A549 (cell line): ENCODE data around the gene SPRR2E. TPM values are rescaled to one million over a fixed set of nuclear protein-coding genes. Genes with fewer than 3 reads are reported as not detected.

ENCODE experiments used
- ATAC-seq, 2 experiments: fragments of 200-7000 bp in 1 of 2; fragments of >200 bp in 1 of 2; cut with Nextera tagmentation in 1 of 2; cut with Tn5 transposase in 1 of 2; 3 replicates each; pipeline versions ENCODE4 v1.8.0 to v1.9.1; 2018 to 2020; ENCODE audit warnings: mild to moderate bottlenecking in 1 of 2, moderate library complexity in 1 of 2
- CTCF ChIA-PET: fragments of 300-600 bp; sonication (Branson Sonifier 250); formaldehyde crosslinking; extraction: SDS; loops from one replicate; lab custom pipeline; 2021; ENCODE audit warnings: antibody characterized with exemption, inconsistent platforms; lab: Yijun Ruan, JAX
- POLR2A ChIA-PET: fragments of 350-600 bp; formaldehyde crosslinking; extraction: SDS; loops from one replicate; lab custom pipeline; 2021; ENCODE audit warnings: antibody characterized with exemption, inconsistent platforms; lab: Yijun Ruan, JAX
- DNase-seq, 2 experiments: peaks; one replicate each; pipeline versions ENCODE4 v3.0.0 to v3.0.0-alpha.2; 2011 to 2016; ENCODE audit warnings: low read depth in 1 of 2, low spot score in 1 of 2
- FAIRE-seq: peaks from 2 replicates; lab custom pipeline; 2011; peaks lifted over from hg19 to GRCh38; lab: Jason Lieb, UNC
- H3K27ac ChIP-seq, 2 experiments: fragments of >200 bp; sonication (Bioruptor Twin); formaldehyde crosslinking; 3 replicates each; pipeline ENCODE4 v1.5.1; 2016 to 2017
- H3K4me1 ChIP-seq: fragments of >200 bp; sonication (Bioruptor Twin); formaldehyde crosslinking; 3 replicates; pipeline ENCODE4 v1.6.1; 2016
- H3K4me2 ChIP-seq: fragments of >200 bp; sonication (Bioruptor Twin); formaldehyde crosslinking; 3 replicates; pipeline ENCODE4 v1.6.1; 2016
- H3K4me3 ChIP-seq: fragments of >200 bp; sonication (Bioruptor Twin); formaldehyde crosslinking; 3 replicates; pipeline ENCODE4 v1.5.1; 2016
- H3K9me3 ChIP-seq: fragments of >200 bp; sonication (Bioruptor Twin); formaldehyde crosslinking; 3 replicates; pipeline ENCODE4 v1.6.1; 2016
- CBX2 ChIP-seq: fragments of 200-600 bp; sonication (generic); IDR thresholded peaks from 2 replicates; pipeline ENCODE4 v1.6.1; 2016; ENCODE audit warnings: low read depth, mild to moderate bottlenecking, borderline replicate concordance
- CEBPB ChIP-seq, 2 experiments: fragments of >200 bp in 1 of 2; sonication (Bioruptor Twin) in 1 of 2; formaldehyde crosslinking in 1 of 2; IDR thresholded peaks; 2 replicates each; pipeline ENCODE4 v1.6.1; 2012 to 2016
- CHD4 ChIP-seq: fragments of 200-600 bp; sonication (generic); IDR thresholded peaks from 2 replicates; pipeline ENCODE4 v1.6.1; 2016; ENCODE audit warnings: antibody characterized with exemption, mild to moderate bottlenecking, borderline replicate concordance
- EHMT2 ChIP-seq: fragments of 200-600 bp; sonication (generic); IDR thresholded peaks from 2 replicates; pipeline ENCODE4 v1.6.1; 2016; ENCODE audit warnings: antibody characterized with exemption, low read depth, mild to moderate bottlenecking, moderate library complexity
- FOSL2 ChIP-seq, 2 experiments: fragments of 450-650 bp in 1 of 2; fragments of >200 bp in 1 of 2; sonication (Bioruptor Twin) in 1 of 2; formaldehyde crosslinking; IDR thresholded peaks; 2 replicates each; pipeline versions ENCODE4 v1.5.0 to v1.6.1; 2016 to 2020; ENCODE audit warnings: mild to moderate bottlenecking in 1 of 2, moderate library complexity in 1 of 2
- GATA3 ChIP-seq: IDR thresholded peaks from 2 replicates; pipeline ENCODE4 v1.6.1; 2012; ENCODE audit warnings: borderline replicate concordance
- MAZ ChIP-seq: fragments of 150-350 bp; IDR thresholded peaks from 2 replicates; pipeline ENCODE4 v1.6.1; 2014; ENCODE audit warnings: antibody characterized with exemption, low read depth, low read length, borderline replicate concordance
- NPAS2 ChIP-seq: fragments of 250-450 bp; sonication (Bioruptor Pico); IDR thresholded peaks from 2 replicates; pipeline ENCODE4 v1.8.0; 2022; ENCODE audit warnings: mild to moderate bottlenecking, moderate library complexity, borderline replicate concordance
- NR3C1 ChIP-seq: fragments of >200 bp; sonication (Bioruptor Twin); formaldehyde crosslinking; IDR thresholded peaks from 3 replicates; pipeline ENCODE4 v1.6.1; 2017
- RAD21 ChIP-seq, 2 experiments: fragments of >200 bp in 1 of 2; sonication (Bioruptor Twin) in 1 of 2; formaldehyde crosslinking in 1 of 2; IDR thresholded peaks in 1 of 2; conservative IDR thresholded peaks in 1 of 2; 2 replicates in 1 of 2; 3 replicates in 1 of 2; pipeline ENCODE4 v1.6.1; 2012 to 2018; ENCODE audit warnings: inconsistent platforms in 1 of 2
- RARB ChIP-seq: fragments of 250-450 bp; sonication (Bioruptor Pico); IDR thresholded peaks from 2 replicates; pipeline ENCODE4 v1.8.0; 2021; ENCODE audit warnings: mild to moderate bottlenecking, moderate library complexity
- RNF2 ChIP-seq: fragments of 200-600 bp; sonication (generic); IDR thresholded peaks from 2 replicates; pipeline ENCODE4 v1.6.1; 2016; ENCODE audit warnings: low read depth, mild to moderate bottlenecking, antibody characterized with exemption, moderate library complexity, borderline replicate concordance
- SMC3 ChIP-seq: fragments of >200 bp; sonication (Bioruptor Twin); formaldehyde crosslinking; IDR thresholded peaks from 3 replicates; pipeline ENCODE4 v1.6.1; 2018; ENCODE audit warnings: inconsistent platforms
- SREBF2 ChIP-seq: fragments of 450-650 bp; IDR thresholded peaks from 2 replicates; pipeline ENCODE4 v1.6.1; 2014; ENCODE audit warnings: mild to moderate bottlenecking, moderate library complexity
- ZFP36 ChIP-seq: fragments of 450-650 bp; IDR thresholded peaks from 2 replicates; pipeline ENCODE4 v1.6.1; 2014; ENCODE audit warnings: borderline replicate concordance; ENCODE audit not compliant: partially characterized antibody
- WGBS: methylation state at CpG from one replicate; pipeline ENCODE4 v1.1.6; 2017; ENCODE audit errors: missing lambda C conversion rate; 5-methylcytosine and 5-hydroxymethylcytosine counted together
- polyA plus RNA-seq, 4 experiments: library from polyadenylated mRNA; depleted of rRNA in 3 of 4; stranded (reverse); fragments of >200 nt; fragmentation: RNase III in 1 of 4; extraction: RNeasy Plus Mini Kit Qiagen cat#74134 plus additional on column Dnase treatment in 1 of 4; gene quantifications; 2 replicates in 3 of 4; 3 replicates in 1 of 4; pipeline ENCODE4 v1.2.3, GENCODE V29; 2011 to 2017
- TF ChIP-seq, protein P1 (sequence below): fragments of 250-450 bp; sonication (Bioruptor Pico); IDR thresholded peaks from 2 replicates; pipeline ENCODE4 v1.5.0; 2021; ENCODE audit warnings: mild to moderate bottlenecking, moderate library complexity, borderline replicate concordance
- TF ChIP-seq, protein P2 (sequence below): fragments of >200 bp; sonication (Bioruptor Twin); formaldehyde crosslinking; IDR thresholded peaks from 2 replicates; pipeline ENCODE4 v1.6.1; 2016
- TF ChIP-seq, protein P3 (sequence below): fragments of 250-450 bp; sonication (Bioruptor Pico); IDR thresholded peaks from 2 replicates; pipeline ENCODE4 v1.5.0; 2020; ENCODE audit warnings: low read depth, mild to moderate bottlenecking, moderate library complexity
- TF ChIP-seq, protein P4 (sequence below): fragments of >200 bp; sonication (Bioruptor Twin); formaldehyde crosslinking; IDR thresholded peaks from 3 replicates; pipeline ENCODE4 v1.5.1; 2016
- TF ChIP-seq, protein P5 (sequence below): IDR thresholded peaks from 2 replicates; pipeline ENCODE4 v1.6.1; 2012; ENCODE audit warnings: low read depth, borderline replicate concordance
- TF ChIP-seq, protein P6 (sequence below): IDR thresholded peaks from 2 replicates; pipeline ENCODE4 v1.6.1; 2012

Gene SPRR2E
- polyA plus RNA-seq, 2 of the 4 experiments (the other 2 are of a cell fraction): not detected

DNA sequence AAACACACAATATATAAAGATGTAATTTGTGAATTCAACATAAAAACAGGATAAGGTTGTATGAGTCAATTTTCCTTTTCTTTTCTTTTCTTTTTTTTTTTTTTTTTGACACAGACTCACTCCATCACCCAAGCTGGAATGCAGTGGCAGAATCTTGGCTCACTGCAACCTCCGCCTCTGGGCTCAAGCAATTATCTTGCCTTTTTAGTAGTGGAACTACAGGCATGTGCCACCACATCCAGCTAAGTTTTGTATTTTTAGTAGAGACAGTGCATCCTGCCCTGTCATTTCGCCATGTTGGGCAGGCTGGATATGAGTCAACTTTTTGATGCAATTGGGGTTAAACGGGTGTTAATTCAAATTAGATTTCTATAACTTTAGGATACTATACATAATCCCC is 12.6 kb downstream of the SPRR2E start (continued):
- TF ChIP-seq, protein P1, sequence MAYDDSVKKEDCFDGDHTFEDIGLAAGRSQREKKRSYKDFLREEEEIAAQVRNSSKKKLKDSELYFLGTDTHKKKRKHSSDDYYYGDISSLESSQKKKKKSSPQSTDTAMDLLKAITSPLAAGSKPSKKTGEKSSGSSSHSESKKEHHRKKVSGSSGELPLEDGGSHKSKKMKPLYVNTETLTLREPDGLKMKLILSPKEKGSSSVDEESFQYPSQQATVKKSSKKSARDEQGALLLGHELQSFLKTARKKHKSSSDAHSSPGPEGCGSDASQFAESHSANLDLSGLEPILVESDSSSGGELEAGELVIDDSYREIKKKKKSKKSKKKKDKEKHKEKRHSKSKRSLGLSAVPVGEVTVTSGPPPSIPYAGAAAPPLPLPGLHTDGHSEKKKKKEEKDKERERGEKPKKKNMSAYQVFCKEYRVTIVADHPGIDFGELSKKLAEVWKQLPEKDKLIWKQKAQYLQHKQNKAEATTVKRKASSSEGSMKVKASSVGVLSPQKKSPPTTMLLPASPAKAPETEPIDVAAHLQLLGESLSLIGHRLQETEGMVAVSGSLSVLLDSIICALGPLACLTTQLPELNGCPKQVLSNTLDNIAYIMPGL (CRISPR knock-in tag): no peak
- TF ChIP-seq, protein P2, sequence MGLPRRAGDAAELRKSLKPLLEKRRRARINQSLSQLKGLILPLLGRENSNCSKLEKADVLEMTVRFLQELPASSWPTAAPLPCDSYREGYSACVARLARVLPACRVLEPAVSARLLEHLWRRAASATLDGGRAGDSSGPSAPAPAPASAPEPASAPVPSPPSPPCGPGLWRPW: no peak
- TF ChIP-seq MAZ (no peak), CEBPB (IDR thresholded peaks at IDR 0.05) (no peak), FOSL2 (IDR thresholded peaks at IDR 0.05) (no peak), FOSL2 (CRISPR knock-in tag; IDR thresholded peaks at IDR 0.05) (no peak), NR3C1 (no peak), RNF2 (no peak), SREBF2 (no peak), CHD4 (no peak)
- TF ChIP-seq, protein P3, sequence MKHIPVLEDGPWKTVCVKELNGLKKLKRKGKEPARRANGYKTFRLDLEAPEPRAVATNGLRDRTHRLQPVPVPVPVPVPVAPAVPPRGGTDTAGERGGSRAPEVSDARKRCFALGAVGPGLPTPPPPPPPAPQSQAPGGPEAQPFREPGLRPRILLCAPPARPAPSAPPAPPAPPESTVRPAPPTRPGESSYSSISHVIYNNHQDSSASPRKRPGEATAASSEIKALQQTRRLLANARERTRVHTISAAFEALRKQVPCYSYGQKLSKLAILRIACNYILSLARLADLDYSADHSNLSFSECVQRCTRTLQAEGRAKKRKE (CRISPR knock-in tag): no peak
- TF ChIP-seq, protein P4, sequence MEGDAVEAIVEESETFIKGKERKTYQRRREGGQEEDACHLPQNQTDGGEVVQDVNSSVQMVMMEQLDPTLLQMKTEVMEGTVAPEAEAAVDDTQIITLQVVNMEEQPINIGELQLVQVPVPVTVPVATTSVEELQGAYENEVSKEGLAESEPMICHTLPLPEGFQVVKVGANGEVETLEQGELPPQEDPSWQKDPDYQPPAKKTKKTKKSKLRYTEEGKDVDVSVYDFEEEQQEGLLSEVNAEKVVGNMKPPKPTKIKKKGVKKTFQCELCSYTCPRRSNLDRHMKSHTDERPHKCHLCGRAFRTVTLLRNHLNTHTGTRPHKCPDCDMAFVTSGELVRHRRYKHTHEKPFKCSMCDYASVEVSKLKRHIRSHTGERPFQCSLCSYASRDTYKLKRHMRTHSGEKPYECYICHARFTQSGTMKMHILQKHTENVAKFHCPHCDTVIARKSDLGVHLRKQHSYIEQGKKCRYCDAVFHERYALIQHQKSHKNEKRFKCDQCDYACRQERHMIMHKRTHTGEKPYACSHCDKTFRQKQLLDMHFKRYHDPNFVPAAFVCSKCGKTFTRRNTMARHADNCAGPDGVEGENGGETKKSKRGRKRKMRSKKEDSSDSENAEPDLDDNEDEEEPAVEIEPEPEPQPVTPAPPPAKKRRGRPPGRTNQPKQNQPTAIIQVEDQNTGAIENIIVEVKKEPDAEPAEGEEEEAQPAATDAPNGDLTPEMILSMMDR: no peak
- TF ChIP-seq, protein P5, sequence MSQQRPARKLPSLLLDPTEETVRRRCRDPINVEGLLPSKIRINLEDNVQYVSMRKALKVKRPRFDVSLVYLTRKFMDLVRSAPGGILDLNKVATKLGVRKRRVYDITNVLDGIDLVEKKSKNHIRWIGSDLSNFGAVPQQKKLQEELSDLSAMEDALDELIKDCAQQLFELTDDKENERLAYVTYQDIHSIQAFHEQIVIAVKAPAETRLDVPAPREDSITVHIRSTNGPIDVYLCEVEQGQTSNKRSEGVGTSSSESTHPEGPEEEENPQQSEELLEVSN: no peak

DNA sequence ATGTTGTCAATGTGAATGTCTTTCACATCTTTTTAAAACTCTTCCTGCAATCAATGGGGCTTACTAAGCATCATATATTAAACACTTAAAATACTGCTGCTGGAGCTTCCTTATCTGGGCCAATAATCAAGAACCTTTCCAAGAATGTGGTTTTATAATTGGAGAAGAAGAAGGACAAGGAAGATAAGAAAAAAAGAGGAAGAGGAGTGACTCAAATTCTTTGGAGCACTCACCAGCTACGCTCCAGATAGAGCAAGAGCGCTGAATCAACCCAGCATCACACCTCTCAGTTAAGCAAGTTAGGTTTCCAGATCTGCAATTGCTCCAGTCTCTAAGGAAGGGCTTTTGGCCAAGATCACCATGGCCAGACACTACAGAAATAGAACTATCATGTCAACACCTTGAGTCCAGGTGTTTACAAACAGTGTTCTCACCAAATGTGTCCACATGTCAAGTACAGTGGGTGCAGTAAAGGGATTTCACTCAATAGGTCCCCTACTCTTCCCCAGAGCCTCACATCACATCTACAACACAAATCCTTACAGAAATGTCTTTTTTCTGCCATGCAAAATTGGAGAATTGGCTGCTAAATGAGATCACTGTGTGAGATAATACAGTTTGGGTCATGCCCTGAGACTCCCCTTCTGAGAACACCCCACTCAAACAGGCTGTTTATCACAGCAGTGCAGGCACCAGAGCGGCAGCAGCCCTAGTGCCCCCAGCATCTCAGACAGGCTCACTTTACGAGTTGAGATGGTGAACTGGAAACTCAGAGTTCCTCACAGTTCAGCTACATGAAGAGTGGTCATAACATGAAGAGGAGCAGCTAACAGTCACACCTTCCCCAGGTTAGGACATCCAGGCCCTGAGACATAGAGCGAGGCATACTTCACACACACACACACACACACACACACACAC is 21.3 kb downstream of the SPRR2E start:
- POLR2A ChIA-PET: no interaction called here
- no peak for DNase-seq
- TF ChIP-seq ZFP36: no peak
- TF ChIP-seq RARB: no peak
- TF ChIP-seq RAD21 (conservative IDR thresholded peaks at IDR 0.05 in 1 of 2, IDR thresholded peaks at IDR 0.05 in 1 of 2): no peak
- TF ChIP-seq, protein P6, sequence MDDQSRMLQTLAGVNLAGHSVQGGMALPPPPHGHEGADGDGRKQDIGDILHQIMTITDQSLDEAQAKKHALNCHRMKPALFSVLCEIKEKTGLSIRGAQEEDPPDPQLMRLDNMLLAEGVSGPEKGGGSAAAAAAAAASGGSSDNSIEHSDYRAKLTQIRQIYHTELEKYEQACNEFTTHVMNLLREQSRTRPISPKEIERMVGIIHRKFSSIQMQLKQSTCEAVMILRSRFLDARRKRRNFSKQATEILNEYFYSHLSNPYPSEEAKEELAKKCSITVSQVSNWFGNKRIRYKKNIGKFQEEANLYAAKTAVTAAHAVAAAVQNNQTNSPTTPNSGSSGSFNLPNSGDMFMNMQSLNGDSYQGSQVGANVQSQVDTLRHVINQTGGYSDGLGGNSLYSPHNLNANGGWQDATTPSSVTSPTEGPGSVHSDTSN: no peak
- TF ChIP-seq SMC3: no peak
- TF ChIP-seq NPAS2: no peak
- no peak for TF ChIP-seq EHMT2
- TF ChIP-seq CBX2: no peak
- no peak for TF ChIP-seq GATA3
- no peak for TF ChIP-seq CHD4
- TF ChIP-seq, protein P5: no peak
- TF ChIP-seq, all 56 proteins: peak for 0
- Histone ChIP-seq H3K9me3 (no peaks in the 10 kb centered on the region), H3K4me1 (no peaks in the 10 kb centered on the region), H3K4me2 (no peak overlapping the region), H3K27ac (no peak overlapping the region), H3K4me3 (no peak overlapping the region)
- CTCF ChIA-PET: no interaction called here
- no peak for FAIRE-seq
- 11% methylated on average over 5 of the region's 5 CpGs for WGBS
- no peak for ATAC-seq
